Measurements from ENCODE around the gene CYP2E1.
A peak's percentile ranks its signal among the peaks of the same experiment; 100 is the strongest.

CYP2E1 gene

GRCh38 chr10:133526957-133527588 is at the start of gene CYP2E1:
Gene CYP2E1, plus strand, starts transcription at chr10:133527363. Its CDS starts 33 bp downstream, at chr10:133527396.
- TF ChIP-seq, protein P1, sequence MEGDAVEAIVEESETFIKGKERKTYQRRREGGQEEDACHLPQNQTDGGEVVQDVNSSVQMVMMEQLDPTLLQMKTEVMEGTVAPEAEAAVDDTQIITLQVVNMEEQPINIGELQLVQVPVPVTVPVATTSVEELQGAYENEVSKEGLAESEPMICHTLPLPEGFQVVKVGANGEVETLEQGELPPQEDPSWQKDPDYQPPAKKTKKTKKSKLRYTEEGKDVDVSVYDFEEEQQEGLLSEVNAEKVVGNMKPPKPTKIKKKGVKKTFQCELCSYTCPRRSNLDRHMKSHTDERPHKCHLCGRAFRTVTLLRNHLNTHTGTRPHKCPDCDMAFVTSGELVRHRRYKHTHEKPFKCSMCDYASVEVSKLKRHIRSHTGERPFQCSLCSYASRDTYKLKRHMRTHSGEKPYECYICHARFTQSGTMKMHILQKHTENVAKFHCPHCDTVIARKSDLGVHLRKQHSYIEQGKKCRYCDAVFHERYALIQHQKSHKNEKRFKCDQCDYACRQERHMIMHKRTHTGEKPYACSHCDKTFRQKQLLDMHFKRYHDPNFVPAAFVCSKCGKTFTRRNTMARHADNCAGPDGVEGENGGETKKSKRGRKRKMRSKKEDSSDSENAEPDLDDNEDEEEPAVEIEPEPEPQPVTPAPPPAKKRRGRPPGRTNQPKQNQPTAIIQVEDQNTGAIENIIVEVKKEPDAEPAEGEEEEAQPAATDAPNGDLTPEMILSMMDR (IDR thresholded peaks at IDR 0.05; ENCODE audit: extremely low read depth, insufficient read depth, missing control alignments): no peak
- no peak for DNase-seq (ENCODE audit: low spot score)
- in situ Hi-C loops (cut with MboI; ENCODE audit: low pct_unique_long_range_greater_than_20kb, low sequenced_read_pairs, unreplicated experiment): no loop called here

DNA sequence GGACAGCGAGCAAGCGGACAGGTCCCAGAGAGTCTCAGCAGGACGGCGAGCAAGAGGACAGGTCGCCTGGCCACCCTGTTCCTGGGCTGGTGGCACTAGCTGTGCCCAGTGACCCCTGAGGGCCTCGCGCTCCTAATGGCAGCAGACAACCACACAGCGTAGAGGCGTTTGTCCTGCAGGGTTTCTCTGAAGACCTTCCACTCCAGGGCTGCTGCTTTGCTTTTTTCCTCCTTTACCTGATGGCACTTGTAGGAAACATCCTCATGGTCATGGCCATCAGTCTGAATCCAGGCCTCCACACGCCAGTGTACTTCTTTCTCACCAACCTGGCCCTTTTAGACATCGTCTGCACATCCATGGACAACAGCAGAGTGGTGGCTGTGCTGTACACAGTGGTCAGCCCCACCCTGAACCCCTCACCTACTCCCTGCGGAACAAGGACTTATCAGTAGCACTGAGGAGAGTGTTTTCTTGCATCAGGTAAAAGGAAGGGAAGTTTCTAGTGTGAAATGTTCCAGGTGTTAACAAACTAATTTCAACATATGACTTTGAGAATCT is 46.0 kb upstream of the CYP2E1 start:
- TF ChIP-seq, protein P1 (IDR thresholded peaks at IDR 0.05; ENCODE audit: extremely low read depth, insufficient read depth, missing control alignments): no peak
- DNase-seq (ENCODE audit: low spot score): peak; percentile 5
- in situ Hi-C loops (cut with MboI; ENCODE audit: low pct_unique_long_range_greater_than_20kb, low sequenced_read_pairs, unreplicated experiment): no loop called here

DNA sequence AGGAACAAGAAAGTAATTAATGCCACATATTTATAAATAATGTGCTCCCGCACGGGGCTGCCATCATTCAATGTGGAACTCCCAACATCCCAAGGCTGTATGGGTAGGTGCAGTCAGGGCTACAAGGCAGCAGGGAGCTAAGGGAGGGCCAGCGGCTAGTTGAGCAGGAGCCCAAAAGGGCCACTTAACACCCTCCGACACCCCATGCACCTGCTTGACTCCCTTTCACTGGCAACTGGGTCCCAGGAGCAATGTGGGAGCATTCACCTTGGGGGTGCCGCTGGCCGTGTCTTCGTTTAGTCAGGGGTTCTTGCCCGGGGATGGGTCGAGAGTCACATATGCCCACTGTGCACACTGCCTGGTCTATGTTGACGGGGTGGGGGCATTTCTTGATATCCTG is 45.5 kb upstream of the CYP2E1 start:
- TF ChIP-seq, protein P1 (IDR thresholded peaks at IDR 0.05; ENCODE audit: extremely low read depth, insufficient read depth, missing control alignments): no peak
- DNase-seq (ENCODE audit: low spot score): peak; percentile 2
- in situ Hi-C loops (cut with MboI; ENCODE audit: low pct_unique_long_range_greater_than_20kb, low sequenced_read_pairs, unreplicated experiment): no loop called here

- in situ Hi-C loops (cut with MboI; ENCODE audit: low pct_unique_long_range_greater_than_20kb, low sequenced_read_pairs, unreplicated experiment): no loop called here
- TF ChIP-seq, protein P1 (IDR thresholded peaks at IDR 0.05; ENCODE audit: extremely low read depth, insufficient read depth, missing control alignments): no peak
- no peak for DNase-seq (ENCODE audit: low spot score)
These were observed 42.3 kb upstream of the CYP2E1 start for GRCh38 chr10:133484818-133485217.

DNA sequence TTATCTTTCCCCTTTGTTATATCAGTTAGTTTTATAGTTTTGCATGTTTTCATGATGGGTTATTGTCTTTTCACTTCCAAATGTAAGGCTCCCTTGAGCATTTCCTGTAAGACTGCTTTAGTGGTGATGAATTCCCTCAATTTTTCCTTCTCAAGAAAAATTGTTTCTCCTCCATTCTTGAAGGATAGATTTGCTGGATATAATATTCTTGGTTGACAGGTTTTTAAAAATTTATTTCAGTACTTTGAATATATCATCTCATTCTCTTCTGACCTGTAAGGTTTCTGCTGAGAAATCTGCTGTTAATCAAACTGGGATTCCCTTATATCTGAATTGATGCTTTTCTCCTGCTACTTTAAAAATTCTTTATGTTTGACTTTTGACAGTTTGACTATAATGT is 40.1 kb upstream of the CYP2E1 start:
- TF ChIP-seq, protein P1 (IDR thresholded peaks at IDR 0.05; ENCODE audit: extremely low read depth, insufficient read depth, missing control alignments): no peak
- no peak for DNase-seq (ENCODE audit: low spot score)
- in situ Hi-C loops (cut with MboI; ENCODE audit: low pct_unique_long_range_greater_than_20kb, low sequenced_read_pairs, unreplicated experiment): no loop called here

DNA sequence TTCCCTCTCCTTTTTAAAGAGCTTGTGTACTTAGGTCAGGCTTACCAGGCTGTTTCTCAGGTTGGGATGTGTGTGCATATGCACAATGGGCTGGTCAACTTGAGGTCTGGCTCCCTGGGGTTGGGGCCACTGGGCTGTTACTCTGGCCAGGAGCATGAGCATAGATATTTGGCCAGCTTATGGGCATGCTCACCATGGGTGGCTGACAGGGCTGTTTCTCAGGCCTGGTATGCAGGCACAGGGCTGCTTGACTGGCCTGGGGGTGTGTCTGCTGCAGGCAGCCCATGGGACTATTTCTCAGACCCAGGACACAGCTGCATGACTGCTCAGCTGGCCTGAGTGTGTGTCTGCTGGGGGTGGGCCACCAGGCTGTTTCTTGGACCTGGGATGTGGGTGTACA is 38.8 kb upstream of the CYP2E1 start:
- no peak for DNase-seq (ENCODE audit: low spot score)
- TF ChIP-seq, protein P1 (IDR thresholded peaks at IDR 0.05; ENCODE audit: extremely low read depth, insufficient read depth, missing control alignments): no peak
- in situ Hi-C loops (cut with MboI; ENCODE audit: low pct_unique_long_range_greater_than_20kb, low sequenced_read_pairs, unreplicated experiment): no loop called here

Data from GM13977 (cell line).